ENCODE results near the gene MARF1.

- no peak for TF ChIP-seq CTCF (IDR thresholded peaks at IDR 0.05; ENCODE audit: low read depth, low read length)
- TF ChIP-seq POLR2A (IDR thresholded peaks at IDR 0.05; ENCODE audit: extremely low read depth, insufficient read length) = no peak
- no peak for TF ChIP-seq MYC (IDR thresholded peaks at IDR 0.05; ENCODE audit: low read depth, low read length)
- no peak for TF ChIP-seq MAX (IDR thresholded peaks at IDR 0.05; ENCODE audit: low read depth, low read length)
These were observed 71.4 kb downstream of the MARF1 start for GRCh38 chr16:15571557-15571956.
